ENCODE measurements around the gene NXNL2.
A peak's percentile ranks its signal among the peaks of the same experiment; 100 is the strongest.

The NXNL2 gene

GRCh38 chr9:88533951-88534455, 975 bp upstream of the NXNL2 start:
- no peak for DNase-seq

- peak; percentile 22 for DNase-seq
Measured at GRCh38 chr9:88535226-88536022, 446 bp downstream of the NXNL2 start.

GRCh38 chr9:88536023-88536324, 996 bp downstream of the NXNL2 start:
- no peak for DNase-seq

- no peak for DNase-seq
Measured at GRCh38 chr9:88536951-88537760, 2.2 kb downstream of the NXNL2 start.

- DNase-seq = no peak
Measured at GRCh38 chr9:88537761-88538091, 2.7 kb downstream of the NXNL2 start.

GRCh38 chr9:88538311-88539085, 3.5 kb downstream of the NXNL2 start:
- DNase-seq = no peak

- no peak for DNase-seq
Measured at GRCh38 chr9:88539246-88539645, 4.3 kb downstream of the NXNL2 start.

GRCh38 chr9:88540251-88540763, 5.3 kb downstream of the NXNL2 start:
- DNase-seq = no peak

- DNase-seq = no peak
Measured at GRCh38 chr9:88544245-88544644, 9.3 kb downstream of the NXNL2 start.

GRCh38 chr9:88551546-88552137, 16.7 kb downstream of the NXNL2 start:
- no peak for DNase-seq

- DNase-seq = no peak
Measured at GRCh38 chr9:88553350-88553749, 18.4 kb downstream of the NXNL2 start.

- DNase-seq = no peak
Measured at GRCh38 chr9:88555268-88555980, 20.4 kb downstream of the NXNL2 start.

- no peak for DNase-seq
Measured at GRCh38 chr9:88559661-88560060, 24.7 kb downstream of the NXNL2 start.

- DNase-seq = no peak
Measured at GRCh38 chr9:88567870-88568269, 32.9 kb downstream of the NXNL2 start.

- no peak for DNase-seq
Measured at GRCh38 chr9:88571419-88571818, 36.4 kb downstream of the NXNL2 start.

- no peak for DNase-seq
Measured at GRCh38 chr9:88572684-88573083, 37.7 kb downstream of the NXNL2 start.

- DNase-seq = no peak
Measured at GRCh38 chr9:88574953-88575352, 40.0 kb downstream of the NXNL2 start.

GRCh38 chr9:88577256-88578120, 42.5 kb downstream of the NXNL2 start:
- no peak for DNase-seq

- peak; percentile 66 for DNase-seq
Measured at GRCh38 chr9:88578121-88579049, 43.4 kb downstream of the NXNL2 start.

All from stimulated activated CD4-positive, alpha-beta T cell treated with anti-CD3 and anti-CD28 coated beads, Interleukin-12 subunit alpha, Interleukin-12 subunit beta, amount 100 ng/mL, for 4 hours (primary cell).